NCI-H446 (cell line): ENCODE results near the gene CDK2AP2.

ENCODE experiments used
- DNase-seq, 2 experiments: peaks; one replicate each; lab custom pipeline; 2025; lab: John Stamatoyannopoulos, UW

CDK2AP2 gene

DNA sequence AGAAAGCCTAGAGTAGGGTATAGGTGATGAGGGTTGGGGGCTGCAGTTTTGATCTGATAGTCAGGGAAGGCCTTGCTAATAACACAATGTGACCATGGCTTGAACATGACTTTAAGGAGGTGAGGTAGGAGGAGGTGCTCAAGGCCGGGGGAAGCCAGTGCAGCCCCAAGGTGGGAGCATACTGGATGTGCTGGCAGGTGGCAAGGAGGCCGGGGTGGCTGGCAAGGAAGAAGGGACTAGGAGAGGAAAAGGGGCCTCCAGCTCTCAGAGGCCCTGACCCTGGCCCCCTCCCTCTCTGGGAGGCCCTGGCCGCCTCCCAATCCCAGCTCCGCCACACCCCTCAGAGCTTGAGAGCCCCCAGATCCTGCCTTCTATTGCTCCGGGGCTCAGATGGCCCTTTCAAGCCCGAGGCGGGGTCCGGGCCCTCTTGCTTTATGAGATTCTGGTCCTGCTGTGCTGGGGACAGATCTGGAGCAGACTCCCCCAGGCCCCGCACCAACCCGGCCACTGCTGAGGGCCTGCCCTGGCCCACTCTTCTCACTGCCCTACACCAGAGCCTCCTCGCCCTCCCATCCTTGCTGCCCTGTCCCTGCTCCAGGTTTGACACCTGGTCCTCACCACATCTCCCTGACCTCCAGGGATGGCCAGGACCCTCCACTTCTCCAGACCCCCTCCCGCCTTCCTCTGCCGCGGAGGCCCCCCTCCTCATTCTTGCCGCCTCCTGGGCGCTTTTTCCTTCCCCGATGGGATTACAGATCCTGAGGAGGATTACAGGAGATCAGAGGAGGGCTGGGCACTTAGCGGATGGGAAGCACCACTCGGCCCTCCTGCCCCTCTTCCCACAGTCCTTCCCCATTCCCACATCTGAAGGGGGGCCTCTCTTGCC, 4.6 kb downstream of the CDK2AP2 start:
- DNase-seq: no peak

DNA sequence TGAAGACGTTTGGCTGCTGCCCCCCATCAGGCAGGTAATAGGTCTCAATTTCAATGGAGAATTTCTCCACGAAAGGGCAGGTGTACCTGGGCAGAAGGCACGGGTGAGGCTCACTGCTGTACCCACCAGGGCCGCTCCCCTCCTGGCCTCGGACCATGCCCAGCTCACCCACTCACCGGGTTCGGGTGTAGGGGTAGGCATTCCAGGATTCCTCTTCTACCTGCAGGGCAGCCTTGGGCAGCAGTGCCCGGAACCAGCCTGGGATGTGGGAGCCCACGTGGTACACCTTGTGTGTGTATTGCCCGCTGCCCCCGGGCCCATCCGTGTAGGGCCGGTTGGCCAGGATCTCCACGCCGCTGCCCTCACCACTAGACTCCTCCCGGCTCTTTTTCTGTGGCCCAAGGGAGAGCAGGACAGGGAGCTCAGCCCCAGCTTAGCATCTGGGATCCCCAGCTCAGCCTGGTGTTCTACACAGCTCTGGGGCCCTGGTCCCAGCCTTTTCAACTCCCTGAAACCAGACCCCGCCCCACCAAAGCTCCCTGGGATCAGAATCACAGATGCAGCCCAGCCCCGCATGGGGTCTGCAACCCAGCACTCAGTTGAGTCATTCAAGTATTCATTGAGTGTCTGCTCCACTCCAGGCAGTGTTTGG, 5.5 kb downstream of the CDK2AP2 start:
- DNase-seq: no peak

DNA sequence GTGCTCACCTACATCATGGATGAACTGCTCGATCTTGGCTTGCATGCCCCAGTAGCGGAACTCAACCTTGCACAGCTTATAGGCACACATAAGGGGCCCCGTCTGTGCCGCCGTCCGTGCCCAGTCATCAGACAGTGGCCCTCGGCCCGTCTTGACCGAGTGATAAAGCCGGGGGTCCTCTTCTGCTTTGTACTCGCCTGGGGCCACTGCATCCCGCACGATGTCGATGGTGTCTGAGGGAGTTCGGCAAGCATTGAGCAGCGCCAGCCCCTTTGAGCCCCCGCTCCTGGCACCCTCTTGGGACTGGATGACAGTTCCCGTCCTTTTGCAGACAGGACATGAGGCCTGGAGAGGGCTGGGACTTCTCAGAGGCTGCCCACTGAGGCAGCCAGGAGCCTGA, 6.1 kb downstream of the CDK2AP2 start:
- DNase-seq: no peak

DNA sequence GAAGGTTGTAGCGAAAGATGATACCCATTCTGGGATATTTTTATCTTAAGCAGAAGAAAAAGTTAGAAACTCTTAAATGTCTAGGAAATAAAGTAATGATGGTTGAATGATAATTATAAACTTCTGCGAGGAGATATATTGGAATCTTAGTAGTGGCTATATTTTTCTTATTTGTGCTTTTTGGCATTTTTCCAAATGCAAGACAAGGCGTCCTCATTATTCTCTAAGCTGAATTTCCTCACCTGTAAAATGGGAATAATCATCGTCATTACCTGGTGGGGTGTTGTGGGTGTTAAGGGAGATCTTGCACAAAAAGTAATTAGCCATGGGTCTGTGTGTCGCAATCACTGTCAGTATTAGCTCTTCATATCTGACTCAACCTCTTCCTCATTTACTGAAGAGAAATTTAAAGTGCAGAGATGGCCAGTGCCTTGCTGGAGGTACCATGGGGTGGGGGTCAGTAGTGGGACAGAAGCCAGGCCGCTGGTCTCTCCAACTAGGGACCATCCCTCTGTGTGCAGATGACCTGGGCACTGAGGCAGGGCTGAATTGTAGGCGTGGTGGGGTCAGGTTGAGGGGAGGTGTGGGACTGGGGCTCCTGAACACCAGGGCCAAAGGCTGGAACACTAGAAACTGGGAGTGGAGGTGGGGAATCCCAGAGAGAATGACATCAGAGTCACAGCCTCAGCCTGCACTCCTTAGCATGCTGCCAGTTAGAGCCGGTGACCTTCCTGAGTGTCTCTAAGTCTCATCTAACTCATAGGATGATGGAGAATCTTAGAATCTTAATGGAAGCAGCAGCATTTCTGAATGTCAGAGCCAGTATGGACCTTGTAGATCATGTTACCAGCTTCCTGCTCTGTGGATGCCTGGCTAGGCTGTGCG, 6.9 kb downstream of the CDK2AP2 start:
- DNase-seq: no peak

DNA sequence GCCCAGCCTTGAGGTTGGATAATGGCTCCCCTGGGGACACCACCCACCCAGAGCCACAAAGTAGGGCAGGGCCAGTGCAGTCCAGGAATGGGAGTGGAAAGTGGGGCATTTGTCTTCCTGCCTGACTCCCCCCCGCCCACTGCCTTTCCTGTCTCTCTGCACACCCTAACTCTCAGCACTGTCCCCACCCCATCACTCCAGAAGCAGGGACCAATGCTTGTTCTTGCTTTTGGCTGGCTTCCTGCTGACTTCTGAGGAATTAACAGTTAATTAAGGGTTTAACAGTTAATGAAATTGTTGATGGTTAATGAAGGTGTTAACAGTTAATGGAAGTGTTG, 7.5 kb downstream of the CDK2AP2 start:
- no peak for DNase-seq

DNA sequence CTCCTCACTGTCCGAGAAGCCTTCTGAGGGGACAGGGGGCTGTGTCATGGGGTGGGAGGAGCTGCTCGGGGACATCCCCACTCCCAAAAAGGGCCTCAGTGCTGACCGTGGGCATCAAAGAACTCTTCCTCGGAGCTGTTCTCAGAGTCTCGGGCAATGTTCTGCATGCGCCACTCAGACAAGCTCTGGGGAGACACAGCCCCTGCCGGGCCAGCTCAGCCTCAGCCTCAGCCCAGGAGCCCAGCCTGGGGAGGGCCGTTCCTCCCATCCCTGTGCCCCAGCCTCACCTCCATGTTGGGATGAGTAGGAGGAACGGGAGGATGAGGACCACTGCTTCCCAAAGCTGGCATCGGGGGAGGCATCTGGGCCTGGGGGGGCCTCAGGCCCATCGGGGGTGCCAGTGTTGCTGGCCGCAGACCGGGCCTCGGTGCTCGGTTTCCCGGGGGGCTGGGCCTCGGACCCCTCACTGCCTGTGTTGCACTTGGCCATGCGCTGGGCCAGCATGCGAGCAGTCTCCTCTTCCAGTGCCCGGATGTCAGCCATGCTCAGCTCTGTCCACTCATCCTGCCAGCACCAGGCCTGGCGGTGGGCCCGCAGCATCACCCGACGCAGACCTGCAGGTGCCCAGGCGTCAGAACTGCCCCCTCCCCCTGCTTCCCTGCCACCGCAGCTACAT, 8.0 kb downstream of the CDK2AP2 start:
- no peak for DNase-seq

DNA sequence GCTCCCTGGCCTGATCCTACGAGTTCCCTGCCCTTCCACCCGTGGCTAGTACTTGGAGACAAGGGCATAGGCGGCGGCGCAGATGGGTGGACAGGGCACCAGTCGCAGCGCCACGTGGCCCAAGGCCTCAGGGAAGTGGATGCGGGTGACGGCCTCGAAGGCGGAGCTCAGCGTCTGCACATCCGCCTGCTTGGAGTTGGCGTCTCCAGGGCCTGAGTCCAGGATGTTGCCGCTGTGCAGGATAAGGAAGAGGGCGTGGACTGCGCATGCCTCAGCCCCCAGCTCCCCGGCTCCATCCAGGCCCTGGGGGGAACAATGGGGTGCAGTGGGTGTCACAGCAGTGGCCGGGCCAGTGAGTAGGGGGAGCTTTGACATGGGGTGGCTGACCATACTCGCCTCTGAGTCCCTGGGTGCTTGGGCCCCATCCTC, 9.4 kb downstream of the CDK2AP2 start:
- DNase-seq: no peak

DNA sequence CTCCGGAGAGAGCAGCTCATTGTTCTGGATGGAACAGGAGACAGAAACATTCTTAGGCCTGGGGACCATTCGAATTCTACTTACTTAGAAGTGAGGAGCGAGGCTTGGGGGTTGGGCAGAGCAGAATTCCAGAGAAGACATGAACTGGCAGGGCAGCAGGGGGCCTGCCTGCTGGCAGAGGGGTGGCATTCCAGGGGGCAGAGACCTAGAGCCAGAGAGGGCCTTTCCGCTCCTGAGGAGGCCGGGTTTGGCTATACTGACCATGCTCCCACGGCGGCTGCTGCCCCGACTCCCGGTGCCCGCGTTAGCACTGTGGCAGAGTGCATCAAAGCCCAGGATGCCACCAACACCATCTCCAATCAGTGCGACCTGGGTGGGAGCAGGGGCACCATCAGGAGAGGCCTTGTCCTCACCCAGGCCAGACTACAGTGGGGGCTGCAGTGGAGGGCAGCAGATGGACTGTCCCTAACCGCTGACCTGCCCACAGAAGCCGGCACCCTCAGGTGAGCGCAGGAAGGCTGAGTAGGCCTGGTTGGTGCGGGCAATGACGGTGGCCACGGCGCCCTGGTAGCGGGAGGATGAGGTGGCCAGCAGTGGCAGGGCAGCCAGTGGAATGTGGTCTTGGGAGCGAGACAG, 10.2 kb downstream of the CDK2AP2 start:
- no peak for DNase-seq

DNA sequence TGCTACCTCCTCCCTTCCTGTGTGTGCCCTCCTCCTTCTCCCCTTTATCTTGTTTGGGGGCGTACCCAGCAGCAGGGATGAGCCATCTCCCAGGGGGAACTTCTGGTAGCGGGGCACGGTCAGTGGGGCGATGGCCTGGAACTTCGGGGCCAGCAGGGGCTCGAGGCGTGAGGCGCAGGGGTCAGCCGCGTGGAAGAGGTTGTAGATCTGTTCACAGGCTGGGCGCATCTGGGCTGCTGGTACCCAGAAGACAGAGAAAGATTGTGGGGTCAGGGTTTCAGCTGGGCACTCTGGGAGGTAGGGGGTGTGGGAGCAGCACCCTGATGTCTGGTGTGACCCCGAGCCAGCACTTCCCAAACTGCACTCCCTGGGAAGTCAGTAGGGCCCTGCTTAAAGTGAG, 11.8 kb downstream of the CDK2AP2 start:
- no peak for DNase-seq

DNA sequence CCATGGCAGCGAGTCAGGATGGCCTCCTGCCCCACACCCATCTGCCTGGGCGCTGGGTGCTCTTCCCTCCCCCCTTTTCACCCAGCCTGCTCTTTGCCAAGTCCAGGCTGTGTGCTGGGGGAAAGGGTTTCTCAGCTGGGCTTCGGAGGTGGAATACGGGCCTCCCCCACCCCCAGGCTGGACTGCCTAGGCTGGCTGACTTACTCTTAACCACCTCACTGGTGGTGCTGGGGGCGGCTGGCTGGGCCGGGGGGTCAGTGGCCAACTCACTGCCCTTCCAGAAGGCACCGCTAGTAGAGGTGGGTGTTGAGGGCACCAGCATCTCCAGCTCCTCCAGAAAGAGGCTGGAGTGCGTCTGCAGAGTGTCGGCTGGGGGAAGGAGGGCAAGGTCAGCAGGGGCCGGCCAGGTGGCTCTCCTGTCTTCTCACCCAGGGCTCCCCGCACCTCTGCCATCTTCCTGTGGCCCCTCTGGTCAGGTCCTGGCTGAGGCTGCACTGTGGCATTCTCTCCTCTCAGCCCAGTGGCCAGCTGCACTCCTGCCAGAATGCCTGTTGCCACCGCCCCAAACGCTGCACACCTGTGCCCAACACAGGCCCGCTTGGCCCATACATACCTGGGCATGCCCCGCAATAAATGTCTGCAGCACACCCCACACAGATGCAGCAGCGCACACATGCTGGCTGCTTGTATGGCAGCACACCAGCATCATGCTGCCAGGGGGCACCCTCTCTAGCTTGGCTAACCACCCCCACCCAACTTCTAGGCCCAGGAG, 12.5 kb downstream of the CDK2AP2 start:
- DNase-seq: no peak

DNA sequence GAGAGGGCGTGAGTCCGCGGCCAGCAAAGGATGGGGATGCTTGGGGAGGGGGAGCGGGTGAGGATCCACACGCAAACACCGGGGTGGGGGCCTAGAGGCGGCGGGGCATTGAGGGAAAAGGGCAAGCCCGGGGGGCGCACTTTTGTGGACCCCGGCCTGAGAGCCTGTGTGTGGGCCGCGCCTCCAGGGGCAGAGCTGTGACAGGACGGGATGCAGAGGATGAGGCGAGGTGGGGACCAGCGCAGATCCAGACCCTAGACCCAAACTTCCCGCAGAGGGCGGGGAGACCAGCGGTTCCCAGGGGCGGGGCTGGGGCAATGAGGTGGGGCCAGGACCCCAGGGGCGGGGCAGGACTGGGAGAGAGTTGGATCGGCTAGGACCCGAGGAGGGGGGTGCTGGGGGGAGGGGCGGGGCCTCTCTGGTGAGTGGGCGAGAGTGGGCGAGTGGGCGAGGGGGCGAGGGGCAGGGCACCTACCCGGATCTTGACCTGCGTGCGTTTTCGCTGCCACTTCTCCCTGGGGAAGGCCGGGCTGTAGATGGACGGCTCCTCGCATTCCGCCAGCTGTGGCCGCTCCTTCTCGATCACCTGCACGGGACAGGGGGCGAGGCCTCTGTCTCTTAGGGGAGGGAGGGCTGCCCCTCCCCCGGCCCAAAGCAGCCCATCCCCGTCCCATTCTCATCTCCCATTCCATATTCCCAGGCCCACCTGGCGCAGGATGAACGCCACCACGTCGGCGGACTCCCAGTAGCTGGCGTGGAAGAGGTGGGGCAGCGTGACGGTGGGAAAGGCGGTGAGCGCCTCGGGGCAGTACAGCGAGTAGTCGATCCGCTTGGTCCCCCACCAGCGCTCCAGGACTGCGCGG, 13.4 kb downstream of the CDK2AP2 start:
- no peak for DNase-seq

DNA sequence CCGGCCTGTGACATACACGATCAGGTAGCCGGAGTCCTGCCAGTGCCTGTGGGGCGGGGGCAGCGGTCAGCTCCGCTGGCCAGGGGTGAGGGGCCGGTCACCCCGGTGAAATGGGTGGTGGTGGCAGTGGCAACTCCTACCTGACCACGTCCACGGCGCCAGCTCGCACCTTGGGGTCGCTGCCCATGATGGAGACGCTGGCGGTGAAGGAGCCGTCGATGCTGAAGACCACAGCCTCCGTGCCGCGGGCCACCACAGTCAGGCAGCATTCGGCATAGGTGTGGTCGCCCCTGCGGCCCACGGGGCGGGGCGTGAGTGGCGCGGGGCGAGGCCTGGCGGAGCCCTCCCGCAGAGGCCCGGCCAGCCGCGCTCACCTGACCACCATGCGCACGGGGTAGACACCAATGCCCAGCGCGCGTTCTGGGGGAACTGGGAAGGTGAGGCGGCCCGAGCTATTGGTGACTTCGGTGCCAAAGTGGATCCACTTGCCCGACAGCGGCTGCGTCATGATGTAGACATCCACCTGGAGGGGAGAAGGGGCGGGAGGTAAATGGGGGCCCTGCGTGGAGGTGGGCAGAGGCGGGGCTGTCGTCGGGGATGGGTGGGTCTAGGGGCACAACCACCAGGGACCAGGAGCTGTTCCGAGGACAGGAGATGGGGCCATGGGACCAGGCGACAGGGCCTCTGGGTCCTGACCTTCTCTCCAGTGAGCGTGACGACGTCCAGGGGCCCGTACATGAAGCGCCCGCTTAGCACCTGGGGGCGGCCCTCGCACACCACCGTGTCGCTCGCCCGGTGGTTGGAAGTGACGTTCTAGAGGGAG, 14.2 kb downstream of the CDK2AP2 start:
- DNase-seq: no peak

DNA sequence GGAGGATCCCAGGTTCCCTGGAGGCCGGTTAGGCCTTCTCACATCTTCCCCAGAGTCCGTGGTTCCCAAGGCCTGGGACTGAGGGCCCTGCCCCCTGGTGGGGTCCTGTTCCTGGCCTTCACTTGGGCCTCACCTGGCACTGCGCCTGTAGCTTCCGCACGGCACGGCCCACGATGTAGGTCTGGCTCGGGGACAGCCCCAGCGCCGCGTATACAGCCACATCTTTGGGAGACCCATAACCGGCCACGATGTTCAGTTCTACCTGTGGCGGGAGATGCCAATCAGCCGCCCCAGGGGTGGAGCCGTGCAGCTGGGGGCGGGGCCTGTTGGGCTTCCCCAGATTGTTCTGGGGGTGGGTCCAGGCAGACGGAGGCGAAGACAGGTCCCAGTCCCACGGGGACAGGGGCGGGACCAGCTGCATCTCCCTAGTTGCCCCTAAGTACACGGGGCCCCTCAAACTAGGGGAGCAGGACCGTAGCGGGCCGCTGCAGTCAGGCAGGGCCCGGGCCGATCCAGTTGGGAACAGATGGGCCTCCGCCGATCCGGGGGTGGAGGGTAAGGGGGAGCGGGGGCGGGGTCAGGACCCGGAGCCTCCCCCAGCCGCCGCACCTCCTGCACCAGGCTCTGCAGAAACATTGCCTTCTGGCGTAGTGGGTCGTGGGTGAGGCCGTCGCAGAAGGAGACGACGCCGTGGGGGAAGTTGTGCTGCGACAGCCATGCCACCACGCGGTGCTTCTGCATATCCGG, 15.0 kb downstream of the CDK2AP2 start:
- DNase-seq: no peak

DNA sequence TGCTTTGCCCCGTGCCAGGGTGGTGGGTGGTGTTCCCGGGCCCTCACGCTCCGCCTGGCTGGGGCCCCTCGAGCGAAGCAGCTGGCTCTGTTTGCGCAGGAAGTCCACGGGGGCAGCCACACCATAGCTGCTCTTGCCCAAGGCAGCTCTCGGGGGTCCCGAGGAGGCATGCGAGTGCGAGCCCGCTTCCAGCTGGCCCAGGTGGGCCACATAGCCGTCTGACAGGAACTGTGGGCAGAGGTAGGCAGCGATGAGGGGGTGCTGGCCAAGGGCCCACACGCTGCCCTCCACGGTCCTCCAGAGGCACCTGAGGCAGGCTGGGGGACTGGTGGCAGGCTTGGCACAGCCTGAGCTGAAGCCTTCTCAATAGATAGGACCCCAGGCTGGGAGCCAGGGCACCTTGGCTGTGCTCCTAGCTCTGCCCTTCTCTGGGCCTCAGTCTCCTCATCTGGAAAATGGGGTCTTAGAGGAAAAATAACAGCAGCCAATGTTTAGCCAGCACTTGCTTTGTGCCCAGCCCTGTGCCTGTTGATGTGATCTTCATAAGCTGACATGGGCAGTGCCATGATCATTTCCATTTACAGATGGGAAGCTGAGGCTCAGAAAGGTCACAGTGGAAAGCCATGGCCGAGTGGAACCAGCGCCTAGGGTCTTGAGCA, 15.8 kb downstream of the CDK2AP2 start:
- no peak for DNase-seq

DNA sequence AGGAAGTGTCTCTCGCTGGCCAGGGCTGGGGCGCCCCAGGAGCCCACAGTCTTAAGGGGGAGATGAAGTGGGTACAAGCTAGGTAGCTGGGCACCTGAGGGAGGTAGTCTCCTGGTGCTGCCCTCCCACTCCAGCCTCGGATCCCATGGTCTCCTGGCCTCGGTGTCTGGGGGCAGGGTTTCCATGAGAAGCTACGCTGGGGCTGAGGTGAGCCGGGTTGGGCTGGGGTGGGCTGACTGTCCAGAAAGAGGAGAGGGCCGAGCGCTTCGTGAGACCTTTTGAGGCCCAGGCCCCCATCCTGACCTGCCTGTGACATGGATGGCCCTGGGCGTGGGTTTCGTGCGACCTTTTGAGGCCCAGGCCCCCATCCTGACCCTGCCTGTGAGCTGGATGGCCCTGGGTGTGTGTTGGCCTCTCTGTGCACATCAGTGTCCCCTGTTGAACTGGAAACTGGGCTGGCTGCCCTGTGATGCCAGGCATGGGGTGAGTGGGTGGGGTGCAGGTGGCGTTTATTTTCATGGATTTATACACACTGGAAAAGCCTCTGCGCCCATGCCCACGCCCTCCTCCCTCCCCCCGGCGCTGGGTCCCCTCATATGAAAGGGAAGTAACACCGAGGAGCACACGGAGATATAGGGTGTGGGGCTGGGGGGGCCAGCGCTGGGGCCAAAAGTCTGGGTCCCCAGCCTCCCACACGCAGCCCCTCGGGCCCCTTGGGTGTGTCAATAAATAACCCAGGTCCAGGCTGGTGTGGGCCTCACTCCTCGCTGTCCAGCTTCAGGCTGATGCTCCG, 16.5 kb downstream of the CDK2AP2 start:
- DNase-seq: no peak

DNA sequence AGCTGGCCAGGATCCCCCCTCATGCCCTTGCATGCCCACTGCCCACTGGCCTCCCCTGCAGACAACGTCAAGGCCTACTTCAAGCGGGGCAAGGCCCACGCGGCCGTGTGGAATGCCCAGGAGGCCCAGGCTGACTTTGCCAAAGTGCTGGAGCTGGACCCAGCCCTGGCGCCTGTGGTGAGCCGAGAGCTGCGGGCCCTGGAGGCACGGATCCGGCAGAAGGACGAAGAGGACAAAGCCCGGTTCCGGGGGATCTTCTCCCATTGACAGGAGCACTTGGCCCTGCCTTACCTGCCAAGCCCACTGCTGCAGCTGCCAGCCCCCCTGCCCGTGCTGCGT, 17.3 kb downstream of the CDK2AP2 start:
- no peak for DNase-seq
